GM21447 (cell line): ENCODE measurements around the gene PPP1R14C.
"Not testable (repeated sequence)": the region's sequence is repeated elsewhere in the genome, so short reads cannot be mapped to it uniquely, and the experiment has no call there.

Experiments used
- ATAC-seq: cut with Tn5 transposase; IDR thresholded peaks from one replicate; pipeline ENCODE4 v1.9.1; 2021; ENCODE audit not compliant: unreplicated experiment

PPP1R14C gene

DNA sequence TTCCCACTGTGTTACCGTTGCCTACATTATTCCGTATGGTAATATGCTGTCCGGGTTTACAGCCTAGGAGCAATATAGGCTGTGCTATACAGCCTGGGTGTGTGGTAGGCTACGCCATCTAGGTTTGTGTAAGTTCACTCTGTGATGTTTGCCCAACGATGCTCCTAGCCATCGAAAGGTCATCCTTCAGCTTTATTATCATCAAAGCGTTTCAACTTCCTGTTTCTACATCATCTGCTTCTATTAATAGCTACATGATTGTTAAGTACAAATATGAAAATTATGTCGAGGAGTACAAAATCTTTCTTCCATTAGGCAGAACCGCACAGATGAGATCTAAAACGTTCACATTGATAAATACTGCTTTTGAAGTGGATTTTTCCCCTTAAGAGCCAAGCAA lies 69.9 kb downstream of the PPP1R14C start:
- ATAC-seq = no peak

DNA sequence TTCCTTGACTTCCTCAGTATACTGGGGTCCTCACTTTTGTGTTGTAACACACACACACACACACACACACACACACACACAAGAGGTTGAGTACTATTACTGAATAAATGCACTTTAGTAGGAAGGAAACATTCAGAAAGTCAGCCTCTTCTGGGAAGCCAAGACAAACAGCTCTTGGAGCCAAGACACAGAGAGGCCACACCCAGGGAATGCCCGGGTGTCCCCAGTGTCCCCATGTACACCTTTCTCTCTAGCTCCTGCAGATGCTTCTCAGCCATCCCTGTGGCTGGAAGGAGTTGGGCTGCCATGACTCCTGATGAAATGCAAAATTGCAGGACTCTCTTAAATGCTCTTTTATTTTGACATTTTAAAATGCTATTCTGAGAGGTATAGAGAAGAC lies 70.5 kb downstream of the PPP1R14C start:
- no peak for ATAC-seq

DNA sequence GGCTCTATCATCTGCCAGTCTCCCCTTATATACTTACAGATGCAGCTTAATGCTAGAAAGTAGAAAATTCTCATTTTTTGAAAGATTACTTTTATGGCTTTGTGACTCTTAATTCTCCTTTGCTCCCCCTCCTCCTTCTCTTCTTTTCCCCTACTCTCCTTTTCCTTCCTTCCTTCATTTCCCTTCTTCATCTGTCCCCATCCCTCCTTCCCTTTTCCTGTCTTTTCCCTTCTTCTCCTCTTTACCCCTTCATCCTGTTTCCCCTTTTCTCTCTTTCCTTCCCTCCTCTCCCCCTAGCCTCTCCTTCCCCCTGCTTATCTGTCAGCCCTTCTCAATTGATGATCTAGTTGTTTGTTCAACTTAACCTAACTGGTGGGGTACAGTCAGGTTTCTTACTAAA lies 71.5 kb downstream of the PPP1R14C start:
- no peak for ATAC-seq

DNA sequence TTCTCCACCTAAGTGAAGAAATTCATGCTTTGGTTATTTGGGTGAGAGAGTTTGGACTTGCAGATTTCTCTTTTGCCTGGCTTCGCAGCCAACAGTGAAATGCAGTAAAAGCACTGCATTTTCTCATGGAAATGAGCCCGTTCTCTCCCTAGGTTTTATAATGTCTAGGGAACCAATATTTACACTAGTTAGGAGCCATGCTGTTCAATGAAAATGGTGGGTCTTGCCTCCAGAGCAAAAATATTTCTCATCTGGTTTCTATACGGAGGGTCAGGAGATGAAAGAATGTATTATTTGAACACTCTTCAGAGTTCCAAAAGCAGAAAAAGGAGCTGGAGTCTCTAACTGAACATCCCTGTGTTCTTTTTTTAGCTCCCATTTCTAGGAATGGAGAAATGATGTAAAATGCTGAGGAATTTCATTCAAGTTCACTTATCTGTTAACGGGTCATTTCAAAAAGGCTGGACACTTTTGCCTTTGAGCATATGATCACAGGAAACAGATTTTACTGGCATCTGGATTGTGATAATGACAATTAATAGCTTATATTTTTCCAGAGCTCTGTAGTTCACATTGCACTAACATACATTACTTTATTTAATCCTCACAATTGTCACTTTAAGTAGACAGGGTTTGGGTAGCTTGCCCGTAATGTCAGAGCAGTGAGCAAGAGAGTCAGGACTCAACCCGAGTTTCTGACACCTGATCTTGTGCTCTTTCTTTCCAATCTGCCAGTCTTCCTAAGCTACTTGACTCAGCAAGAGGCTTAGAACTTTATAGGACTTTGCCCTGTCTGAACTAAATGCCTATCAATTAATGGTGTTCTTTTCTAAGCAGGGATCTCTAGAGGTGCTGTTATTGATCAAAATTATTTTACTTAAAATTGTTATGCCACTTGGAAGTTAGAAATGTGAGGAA lies 78.0 kb downstream of the PPP1R14C start:
- ATAC-seq = no peak

DNA sequence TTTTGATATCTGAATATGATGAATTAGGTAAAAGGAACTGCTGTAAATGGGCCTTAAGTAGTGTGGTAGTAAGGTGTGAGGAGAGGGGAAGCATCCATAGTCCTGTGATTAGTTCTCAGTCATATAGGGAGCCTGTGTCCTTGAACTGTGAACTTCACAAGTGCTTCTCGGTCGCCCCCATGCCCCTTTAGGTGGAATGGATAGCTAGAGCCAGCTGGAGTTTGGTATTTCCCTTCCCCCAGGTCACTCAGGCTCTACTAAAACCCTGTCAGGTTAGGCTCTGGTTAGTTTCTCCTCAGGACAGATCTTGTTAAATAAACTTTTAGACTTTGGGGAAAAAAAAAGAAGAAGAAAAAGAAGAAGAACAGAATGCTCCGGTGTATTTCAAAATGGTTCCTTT lies 82.0 kb downstream of the PPP1R14C start:
- no peak for ATAC-seq

DNA sequence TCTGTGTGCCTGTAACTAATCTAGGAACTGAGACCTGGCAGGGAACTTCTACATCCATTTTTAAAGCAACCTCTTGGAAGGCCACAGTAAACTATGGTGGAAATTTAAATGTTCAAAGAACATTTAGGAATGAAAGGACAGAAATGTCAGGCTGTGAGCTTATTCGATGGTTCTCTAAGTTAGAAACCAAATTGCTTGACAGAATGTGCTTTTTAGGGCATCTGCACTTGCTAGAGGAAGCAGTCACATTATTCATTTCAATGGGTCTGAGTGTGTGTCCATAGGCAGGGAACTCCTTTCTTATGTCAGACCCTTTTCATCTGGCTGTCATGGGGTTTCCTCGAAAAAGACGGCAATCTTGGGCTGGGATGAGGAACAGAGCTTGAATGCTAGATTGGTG lies 84.4 kb downstream of the PPP1R14C start:
- ATAC-seq = no peak

DNA sequence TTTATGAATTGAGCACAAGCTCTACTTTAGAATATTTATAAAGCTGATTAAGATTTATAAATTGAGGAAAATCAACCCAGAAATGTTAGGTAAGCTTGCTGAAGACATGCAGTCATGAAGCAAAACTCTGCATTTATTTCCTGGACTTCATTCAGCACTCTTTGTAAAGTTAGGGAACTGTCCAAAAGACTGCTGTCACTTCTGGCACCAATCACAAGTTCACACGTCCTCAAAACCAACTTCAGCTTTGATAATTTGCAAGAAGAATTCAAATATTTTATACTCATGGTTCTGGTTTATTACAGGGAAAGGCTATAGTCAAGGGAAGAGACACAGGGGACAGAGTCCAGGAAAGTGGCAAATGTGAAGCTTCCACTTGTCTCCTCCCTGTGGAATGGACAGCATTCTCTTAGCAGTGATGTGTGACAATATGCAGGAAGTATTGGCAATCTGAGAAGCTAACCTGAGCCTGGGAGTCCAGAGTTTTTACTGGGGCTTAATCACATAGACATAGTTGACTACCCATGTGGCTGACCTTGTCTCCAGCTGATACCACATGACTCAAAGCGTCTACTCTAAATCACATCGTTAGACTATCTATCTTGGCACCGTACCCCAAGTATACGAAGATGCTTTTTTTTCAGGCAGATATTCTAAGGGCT lies 85.4 kb downstream of the PPP1R14C start:
- ATAC-seq = no peak

DNA sequence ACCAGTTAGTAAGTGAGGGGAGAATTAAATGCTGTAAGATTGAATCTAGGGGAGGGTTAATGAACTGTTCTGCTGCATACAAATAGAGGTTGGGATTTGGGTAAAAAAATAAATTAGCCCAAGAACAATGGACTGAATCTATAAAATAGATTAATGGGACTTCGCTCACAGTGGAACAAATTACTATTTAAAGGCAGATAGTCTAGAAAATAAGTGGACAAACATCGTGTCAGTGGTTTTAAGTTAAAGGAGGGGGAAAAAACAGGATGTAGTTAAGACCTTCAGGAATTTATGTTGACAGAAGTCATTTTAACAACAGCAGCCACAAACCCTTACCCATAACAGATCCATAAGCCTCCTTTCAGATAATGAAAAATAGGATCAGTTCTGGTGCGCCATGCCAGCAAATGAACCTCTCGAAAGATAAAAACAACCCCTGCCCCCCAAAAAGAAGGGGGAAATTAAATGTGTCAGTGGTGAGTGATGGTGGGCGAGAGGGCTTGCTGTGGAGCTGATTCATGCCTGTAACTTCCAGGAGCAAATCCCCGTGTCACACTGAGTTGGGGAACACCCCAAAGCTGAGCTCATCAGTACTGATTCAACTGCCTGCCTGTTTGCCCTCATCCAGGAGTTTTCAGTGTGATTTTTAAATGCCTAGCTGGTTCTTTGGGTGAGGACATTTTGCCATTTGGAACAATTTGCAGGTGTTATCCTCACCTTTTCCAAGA lies 86.8 kb downstream of the PPP1R14C start:
- ATAC-seq = no peak

DNA sequence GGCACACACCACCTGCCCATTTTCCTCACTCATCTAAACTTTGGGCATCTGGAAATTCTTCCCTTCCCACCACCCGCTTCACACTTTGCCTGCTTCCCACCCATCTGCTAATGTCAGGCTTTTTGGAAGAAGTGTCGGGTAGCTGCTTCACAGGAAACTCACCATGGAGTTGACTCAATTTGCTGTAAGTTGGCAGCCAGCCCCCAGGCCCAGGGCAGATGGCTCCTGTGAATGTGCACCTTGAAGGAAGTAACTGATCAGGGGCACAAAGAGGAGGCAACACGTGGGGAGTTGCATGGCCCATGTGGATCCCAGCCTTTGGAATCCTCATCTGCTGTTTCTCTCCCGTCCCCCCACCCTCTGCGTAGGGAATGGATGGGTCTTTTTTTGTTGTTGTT lies 87.3 kb downstream of the PPP1R14C start:
- no peak for ATAC-seq

DNA sequence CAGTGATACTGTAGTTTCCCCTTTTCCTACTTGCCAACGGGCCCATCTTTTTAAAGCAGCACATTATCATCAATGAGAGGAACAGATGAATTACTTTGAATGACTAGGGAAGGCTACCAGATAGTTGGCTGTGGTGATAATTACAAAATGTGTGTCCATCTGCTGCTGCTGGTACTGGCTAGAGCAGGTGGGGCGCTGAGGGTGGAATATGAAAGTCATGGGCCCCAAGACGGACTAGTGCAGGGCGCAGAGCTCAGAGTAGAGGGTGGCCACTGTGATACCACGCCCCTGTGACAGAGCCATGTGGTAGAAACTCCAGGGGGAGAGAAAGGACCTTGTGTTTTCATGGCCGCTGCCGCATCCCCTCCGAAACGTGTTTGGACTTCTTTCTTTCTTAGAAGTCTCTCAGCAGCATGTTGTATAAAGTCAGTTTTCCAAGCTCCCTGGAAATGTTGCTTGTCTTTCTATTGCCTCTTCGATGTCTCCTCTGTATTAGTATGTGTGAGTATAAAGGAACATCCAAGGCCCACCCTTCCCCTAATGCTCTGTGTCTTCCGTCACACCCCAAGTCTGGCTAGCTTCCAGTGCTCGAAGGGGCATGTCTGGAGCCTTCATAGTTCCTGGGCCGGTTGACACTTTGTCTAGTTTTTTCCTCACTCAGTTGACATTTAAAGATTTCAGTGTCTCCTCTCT lies 88.1 kb downstream of the PPP1R14C start:
- ATAC-seq = no peak

DNA sequence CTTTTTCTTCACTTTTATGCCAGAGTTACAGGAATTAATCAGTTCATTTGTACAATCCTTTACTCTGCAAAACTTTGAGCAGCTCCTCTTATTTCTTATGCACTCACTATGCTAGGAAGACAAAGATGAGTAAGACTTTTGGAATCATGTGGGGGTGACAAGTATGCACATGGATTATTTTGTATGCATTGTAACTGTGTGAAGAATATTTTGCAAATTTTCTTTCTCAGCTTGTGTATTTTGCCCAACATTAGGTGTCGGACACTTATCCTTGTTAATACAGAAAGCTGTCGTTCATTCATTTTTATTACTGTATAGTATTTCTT lies 88.6 kb downstream of the PPP1R14C start:
- no peak for ATAC-seq

DNA sequence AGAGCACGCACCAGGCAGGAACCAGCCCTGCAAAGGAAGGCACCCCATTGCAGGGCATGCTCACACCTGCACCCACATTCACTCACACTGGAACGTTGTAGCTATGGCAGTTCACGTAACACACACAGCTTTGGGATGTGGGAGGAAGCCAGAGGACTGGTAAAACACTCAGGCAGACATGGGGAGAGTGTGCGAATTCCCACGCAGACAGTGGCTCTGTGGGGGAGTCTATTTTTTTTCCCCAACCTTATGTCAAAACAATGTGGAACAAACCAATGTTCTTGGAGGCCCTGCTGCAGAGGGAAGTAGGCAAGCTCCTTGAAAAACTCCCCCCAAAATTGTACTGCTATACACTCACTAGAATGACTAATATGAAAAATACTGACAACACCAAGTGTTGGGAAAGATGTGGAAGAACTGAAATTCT lies 91.0 kb downstream of the PPP1R14C start:
- ATAC-seq = no peak

DNA sequence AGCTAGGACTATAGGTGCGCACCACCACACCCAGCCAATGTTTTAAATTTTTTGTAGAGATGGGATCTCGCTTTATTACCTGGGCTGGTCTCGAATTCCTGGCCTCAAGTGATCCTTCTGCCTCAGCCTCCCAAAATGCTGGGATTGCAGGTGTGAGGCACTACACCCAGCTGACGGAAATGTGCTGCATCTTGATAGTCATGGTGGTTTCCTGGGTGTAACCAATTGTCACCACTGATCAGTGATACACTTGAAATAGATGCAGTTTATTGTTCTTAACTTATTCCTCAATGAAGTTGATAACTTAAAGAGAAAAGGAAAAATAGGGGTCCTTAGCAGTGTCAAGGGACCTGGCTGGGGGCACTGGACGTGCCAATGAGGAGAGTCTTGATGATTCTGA lies 92.4 kb downstream of the PPP1R14C start:
- ATAC-seq = no peak

DNA sequence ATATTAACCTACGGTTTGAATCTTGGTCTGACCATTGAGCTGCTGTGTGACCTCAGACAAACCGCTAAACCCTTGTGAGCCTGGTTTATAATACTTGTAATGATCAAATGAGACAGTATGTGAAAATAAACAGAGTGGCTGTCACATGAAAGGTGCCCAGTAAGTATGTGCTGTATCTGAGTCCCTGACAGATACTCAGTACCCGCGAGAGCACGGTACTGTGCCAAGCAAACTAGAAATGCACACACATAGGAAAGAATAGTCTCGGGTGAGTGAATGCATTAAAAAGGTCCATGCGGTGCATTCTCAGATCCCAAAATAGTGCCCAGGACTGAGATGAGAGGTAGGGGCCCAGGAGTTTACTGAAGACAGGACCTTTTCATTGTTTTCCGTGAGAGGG lies 93.3 kb downstream of the PPP1R14C start:
- no peak for ATAC-seq

DNA sequence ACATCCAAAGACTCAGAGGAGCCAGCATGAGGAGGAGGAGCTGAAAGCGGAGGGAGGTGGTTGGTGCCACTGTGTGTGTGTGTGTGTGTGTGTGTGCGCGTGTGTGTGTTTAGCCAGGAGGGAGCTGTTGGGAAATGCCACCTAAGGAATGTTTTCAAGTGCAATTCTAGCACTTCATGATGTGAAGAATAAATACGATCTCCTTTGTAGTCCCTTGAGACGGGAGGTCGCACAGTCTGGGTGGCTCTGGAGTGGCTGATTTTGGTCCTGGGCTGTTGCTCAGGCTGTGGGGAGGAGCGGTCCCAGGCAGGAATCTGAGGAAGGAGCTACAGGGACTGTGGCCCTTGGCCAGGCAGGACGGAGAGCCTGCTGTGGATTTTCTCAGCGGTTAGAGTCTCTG lies 93.7 kb downstream of the PPP1R14C start:
- no peak for ATAC-seq

DNA sequence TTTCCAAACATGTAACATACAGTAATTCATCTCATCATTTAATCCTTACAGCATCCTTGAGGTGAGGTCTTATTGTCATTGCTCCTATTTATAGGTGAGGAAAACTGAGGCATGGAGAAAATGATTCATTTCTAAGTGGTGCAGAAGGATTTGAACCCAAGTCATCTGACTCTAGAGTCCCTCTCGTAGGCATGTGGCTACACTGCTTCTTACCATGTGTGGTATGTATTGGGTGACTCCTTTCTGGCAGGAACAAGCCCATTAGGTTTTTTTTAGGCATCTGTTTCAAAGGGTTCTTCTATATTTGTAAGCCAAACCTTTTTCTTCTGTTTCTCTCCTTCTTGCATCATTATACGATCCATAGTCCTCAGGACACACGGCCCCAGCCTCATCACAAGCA lies 94.8 kb downstream of the PPP1R14C start:
- no peak for ATAC-seq

DNA sequence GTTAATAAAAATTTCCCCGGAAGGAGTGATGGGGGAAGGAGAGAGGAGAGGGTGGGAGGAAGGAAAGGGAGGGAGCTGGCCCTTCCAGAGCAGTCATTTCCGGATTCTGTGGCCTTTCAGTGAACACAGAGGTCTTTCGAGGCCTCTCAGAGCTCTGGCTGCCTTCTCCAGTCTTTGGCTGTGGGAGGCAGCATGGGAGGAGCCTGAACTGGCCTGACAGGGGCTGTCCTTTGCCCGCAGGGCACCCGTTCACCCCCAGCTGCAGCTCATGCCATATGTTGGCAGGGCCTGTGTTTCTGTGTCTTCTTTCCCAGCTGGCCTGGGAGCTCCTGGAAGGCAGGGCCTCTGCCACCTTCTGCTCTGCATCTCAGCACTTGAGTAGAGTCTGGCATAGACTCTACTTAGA lies 95.5 kb downstream of the PPP1R14C start:
- ATAC-seq = no peak

DNA sequence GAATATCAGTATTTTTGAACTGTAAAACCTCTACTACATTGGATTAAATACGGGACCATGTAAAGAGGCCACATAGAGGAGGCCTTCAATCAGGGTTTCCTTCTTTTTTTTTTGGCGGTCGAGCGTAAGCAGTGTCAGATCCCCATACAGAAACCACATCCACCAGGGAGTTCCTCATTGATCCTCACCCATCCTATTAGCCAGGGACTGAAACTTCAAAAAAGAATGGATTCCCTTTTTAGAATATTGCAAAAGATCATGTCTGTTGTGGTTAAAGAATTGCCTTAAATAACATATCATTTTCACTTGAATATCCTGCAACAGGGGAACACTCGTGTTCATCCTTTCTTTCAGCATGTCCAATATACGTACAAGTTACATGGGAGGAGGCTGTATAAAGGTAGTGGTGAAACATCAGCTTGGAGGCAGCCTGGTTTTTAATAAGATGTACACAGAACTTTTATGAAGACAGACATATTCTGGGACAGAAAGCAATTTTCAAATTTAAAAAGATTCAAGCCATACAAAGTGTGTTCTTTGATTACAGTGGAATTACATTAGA lies 96.1 kb downstream of the PPP1R14C start:
- ATAC-seq = no peak

DNA sequence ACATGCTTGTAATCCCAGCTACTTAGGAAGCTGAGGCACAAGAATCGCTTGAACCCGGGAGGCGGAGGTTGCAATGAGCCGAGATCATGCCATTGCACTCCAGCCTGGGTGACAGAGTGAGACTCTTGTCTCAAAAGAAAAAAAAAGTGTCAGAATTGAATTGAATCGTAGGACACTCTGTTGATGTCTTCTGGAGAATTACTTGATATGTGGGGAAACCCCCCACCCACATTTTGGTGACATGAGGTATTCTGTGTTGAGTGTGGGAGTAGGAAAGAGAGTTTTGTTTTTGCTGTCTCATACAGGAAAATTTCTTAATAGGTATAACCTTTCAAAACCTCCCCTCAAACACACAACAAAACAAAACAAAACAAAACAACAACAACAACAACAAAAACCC lies 98.9 kb downstream of the PPP1R14C start:
- not testable (repeated sequence) for ATAC-seq

DNA sequence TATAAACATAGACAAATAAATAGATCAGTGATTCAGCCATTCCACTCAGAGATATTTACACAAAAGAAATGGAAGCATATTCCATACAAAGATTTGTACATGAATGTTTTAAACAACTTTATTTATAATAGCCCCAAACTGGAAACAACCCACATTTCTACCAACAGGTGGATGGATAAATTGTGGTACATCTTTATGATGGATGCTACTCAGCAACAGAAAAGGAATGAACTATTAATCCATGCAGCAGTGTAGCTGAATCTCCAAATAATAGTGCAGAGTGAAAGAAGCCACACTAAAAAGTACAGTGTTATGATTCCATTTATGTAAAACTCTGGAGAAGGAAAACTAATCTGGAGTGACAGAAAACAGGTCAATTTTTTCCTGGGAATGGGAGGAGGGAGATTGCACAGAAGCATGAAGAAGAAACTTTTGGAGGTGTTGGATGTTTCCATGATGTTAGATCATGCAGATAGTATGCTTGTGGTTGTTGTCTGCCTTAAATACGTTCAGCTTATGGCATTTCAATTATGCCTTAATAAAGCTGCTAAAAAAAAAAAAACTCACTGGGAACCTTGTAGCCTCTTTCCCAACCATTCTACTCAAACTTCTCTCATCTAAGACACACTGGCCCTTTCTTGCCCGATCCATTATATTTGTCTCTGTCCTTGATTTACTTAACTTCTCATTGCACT lies 100.9 kb downstream of the PPP1R14C start:
- no peak for ATAC-seq
